ENCODE data around the gene SELENBP1.
A peak's percentile ranks its signal among the peaks of the same experiment; 100 is the strongest.

GRCh38 chr1:151367658-151368392 is 4.7 kb downstream of the SELENBP1 start:
- TF ChIP-seq CTCF (IDR thresholded peaks at IDR 0.05 in 8 of 11, conservative IDR thresholded peaks at IDR 0.05 in 3 of 11) (no peak), POLR2AphosphoS5 (IDR thresholded peaks at IDR 0.05) (peak in 2 of 3 donors; percentile 83)

Measured in spleen (tissue), 7 donors.